GM19193 (cell line): ENCODE data around the gene LNPEP.

Source experiments
- POLR2A ChIP-seq: IDR thresholded peaks from 4 replicates; pipeline ENCODE4 v1.6.1; 2011; ENCODE audit not compliant: insufficient read depth, insufficient read length; ENCODE audit errors: extremely low read depth

Gene LNPEP

DNA sequence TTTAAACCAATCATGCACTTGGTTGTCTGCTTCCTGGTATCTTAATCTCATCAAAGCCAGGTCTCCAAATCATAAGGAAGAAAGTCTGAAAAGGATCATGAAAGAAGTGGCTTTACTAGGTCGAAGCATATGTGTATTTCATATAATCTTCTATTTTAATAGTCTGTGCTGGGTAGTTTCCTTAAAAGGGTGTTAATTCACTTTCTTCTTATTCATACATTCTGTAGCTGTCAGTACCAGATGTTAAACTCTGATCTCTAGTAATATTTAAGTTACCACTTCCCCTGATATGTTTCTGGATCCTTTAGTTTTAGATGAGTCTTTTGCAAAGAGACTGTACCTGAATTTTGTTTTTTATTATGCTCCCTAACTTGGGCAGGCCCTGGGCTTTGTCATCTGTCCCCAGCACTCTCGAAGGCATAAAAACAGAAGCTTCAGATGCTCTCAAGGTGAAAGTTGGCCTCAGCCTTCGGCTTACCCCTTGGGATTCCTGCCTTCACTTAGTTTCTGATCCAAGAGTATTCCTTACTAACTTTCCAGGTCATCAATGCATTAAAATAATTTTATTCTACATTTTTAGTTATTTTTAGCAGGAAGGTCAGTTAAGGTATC, 15.0 kb upstream of the LNPEP start:
- no peak for TF ChIP-seq POLR2A

DNA sequence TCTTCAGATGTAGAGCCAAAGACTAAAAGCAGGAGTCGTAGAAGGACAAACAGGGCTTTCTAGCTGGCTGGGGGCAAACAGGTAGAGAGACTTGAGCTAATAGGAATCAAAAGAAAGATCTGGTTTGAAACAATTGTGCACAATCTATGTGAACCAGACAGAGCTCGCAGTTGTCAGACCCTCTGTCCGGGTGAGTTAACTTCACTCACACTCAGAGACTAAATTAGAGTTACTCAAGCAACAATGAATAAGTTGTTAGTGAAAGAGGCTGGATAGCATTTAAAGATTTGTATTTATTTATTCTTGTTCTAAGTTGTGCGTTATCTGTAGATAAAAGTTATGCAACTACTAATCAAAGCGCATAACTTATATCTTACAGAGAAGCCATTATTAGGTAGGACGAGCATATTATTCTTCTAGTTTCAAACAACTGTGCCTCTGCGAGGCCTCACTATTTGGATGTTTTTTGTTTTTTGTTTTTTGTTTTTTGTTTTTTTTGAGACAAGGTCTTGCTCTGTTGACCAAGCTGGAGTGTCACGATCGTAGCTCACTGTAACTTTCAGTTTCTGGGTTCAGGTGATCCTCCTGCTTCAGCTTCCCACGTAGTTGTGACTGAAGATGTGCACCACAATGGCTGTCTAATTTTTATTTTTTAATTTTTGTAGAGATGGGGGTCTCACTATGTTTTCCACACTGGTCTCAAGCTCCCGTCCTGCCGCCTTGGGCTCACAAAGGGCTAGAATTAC, 13.2 kb upstream of the LNPEP start:
- TF ChIP-seq POLR2A = no peak

DNA sequence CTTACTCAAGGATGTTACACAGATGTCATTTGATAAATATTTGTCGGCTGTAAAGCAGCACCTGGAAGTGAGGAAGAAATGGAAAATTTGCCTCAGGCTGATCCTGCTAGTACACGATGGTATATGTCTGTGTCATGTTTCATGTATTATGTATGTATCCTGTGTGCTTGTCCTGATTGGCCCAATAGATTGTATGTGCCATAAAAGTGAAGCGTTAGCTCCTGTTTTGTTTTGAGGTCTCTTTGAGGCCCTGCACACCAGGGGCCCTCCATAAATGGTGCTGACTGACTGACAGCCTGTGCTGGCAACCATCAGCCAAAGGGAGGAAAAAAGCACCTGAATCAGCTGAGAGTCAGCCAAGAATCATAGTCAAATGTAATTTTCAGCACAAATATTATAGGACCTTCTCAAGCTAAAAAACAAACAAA, 11.8 kb upstream of the LNPEP start:
- TF ChIP-seq POLR2A = no peak

DNA sequence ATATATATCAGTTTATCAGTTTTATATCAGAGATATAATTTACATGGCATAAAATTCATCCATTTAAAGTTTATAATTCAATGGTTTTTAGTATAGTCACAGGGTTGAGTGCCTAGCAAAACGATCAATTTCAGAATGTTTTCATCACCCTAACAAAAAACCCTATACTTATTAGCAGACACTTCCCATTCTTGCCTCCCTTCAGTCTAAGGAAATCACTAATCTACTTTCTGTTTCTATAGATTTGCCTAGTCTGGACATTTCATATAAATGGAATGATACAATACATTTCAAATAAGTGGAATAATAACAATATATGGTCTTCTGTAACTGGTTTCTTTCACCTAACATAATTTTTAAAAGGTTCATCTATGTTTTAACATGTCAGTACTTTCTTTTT, 9.6 kb upstream of the LNPEP start:
- TF ChIP-seq POLR2A = no peak

DNA sequence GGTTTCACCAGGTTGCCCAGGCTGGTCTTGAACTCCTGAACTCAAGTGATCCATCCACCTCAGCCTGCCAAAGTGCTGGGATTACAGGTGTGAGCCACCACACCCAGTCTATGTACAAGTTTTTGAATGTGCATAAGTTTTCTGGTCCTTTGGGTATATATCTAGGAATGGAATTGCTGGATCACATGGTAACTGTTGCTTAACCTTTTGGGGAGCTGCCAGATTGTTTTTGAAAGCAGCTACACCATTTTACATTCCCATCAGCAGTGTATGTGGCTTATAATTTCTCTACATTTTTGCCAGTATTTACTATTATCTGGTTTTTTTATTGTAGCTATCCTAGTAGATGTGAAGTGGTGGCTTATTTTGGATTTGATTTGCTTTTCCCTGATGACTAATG, 8.9 kb upstream of the LNPEP start:
- no peak for TF ChIP-seq POLR2A

DNA sequence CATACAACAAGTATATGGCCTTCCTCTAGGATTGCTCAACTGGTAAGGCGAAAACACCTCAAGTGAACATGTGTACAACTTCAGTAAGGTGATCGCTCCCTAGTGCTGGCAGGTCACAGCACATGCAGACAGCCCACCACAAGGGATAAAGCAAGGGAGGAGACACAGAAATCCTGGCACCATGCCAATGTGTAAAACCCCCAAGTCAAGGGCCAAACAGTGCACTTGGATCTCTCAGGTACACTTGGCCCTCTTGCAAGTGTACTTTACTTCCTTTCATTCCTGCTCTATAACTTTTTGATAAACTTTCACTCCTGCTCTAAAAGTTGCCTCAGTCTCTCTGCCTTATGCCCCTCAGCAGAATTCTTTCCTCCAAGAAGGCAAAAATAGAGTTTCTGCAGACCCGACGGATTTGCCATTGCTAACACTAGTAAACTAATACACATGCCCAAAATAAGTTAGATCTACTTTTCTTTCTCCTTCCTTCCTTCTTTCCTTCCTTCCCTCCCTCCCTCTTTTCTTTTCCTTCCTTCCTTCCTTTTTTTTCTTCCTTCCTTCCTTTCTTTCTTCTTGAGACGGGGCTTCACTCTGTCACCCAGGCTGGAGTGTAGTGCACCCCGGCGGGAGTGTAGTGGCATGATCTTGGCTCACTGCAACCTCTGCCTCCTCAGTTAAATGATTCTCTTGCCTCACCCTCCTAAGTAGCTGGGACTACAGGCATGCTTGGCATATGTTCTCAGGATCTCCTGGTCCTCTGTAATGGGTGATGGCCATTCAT, 6.8 kb upstream of the LNPEP start:
- no peak for TF ChIP-seq POLR2A

DNA sequence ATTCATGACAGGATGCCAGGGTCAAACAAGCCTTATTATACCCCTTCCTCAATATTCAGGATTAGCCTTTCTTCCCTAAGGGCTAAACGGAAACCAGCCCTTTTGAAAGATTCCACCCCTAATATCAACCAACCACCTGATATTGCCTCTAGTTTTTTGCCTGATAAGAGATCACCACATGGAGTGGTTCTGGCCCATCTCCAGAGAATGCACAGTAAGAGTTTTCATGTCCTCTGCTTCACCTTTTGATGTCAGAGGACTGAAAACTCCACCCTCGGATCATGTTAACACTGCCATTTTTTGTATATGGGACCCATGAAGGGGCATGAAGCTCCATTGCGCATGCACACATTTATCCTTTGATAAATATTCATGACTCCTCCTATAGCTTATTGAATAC, 5.8 kb upstream of the LNPEP start:
- TF ChIP-seq POLR2A = no peak

DNA sequence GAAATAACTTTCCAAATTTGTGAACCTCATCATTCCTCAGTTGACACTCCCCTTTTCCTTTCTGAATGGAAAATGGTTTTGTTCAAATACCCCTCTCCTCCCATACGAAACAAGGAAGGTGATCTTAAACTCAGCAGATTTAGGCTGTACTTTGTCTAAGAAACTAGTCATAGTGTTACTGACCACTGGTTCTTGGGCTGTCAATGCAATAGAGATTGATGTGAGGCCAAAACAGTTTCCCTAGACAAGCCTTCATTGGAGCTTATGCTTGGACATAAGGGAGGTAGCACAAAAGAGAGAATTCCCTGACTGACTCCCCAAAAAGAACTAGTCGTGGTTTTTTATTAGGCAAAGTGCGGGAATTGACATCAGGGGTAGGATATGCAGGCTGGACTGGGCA, 5.3 kb upstream of the LNPEP start:
- TF ChIP-seq POLR2A = no peak

DNA sequence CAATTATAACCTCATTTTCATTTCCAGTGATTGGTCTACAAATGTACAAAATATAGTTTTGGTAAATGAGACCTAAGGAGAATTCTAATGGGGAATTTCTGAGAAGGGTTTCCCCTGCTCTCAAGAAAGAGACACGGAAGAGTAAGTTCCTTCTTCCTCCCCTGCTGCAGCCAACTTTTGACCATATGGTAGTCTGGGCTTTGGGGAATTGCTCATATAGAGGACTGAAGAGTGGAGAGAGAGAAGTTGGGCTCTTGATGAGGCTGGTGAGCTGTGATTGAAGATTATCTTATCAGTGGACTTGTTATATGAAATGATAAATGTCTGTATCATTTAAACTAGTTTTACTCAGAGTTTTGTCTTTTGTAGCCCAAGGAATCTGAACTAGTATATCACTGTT, 4.3 kb upstream of the LNPEP start:
- TF ChIP-seq POLR2A = no peak

DNA sequence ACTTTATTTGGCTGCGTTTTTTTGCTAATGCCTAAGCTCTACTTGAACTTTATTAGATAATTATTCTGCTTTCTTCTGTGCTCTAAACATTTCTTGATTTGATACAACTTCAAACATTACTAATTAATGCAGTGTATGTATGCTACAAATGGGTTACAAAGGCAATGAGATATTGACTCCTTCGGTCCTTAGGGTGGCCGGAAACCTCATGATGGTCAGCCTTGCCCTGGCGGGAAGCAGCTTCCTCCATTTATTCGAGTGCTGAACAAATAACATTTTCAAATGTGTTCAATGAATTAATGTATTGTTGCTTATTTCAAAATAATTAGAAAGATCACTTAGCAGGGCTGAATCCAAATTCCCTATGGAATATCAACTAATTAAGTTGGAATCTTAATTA, 3.9 kb upstream of the LNPEP start:
- TF ChIP-seq POLR2A = no peak

DNA sequence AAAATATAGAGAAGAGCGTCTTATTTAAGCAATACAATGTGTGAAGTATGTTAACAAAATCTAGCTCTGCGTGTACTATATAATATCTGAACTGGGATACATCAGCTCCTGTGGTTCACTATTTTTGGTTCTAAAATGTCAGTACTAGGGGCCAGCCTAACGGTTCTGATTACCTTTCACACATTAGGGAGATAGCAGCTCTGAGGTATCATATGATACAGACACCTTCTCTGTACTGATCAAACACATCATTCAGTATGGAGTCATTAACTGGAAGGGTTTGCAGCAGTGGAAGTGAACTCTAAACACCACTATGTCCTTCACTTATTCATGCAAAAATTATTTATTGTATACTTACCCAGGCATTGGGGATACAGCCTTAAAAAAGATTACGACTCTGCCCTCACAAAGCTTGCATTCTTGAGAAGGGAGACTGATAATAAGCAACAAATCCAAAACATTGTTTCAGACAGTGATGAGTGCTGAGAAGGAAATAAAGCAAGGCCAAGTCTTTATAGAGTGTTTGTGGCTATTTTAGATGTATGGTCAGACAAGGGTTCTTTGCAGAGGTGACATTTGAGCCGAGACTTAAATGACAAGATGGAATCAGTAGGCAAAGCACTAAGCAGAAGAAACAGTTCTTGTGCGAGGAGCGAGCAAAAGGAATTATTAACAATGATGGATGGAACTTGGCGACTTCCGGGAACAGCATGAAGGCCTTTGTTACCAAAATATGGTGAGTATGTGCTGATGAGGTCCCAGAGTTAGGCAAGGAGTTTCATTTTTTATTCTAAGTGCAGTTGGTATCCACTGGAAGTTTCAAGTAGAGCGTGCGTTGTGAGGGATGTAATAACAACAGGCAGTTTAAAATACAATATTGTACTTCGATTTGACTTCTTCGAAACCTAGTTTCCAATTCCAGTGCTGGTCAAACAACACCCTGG, 1.8 kb upstream of the LNPEP start:
- no peak for TF ChIP-seq POLR2A

DNA sequence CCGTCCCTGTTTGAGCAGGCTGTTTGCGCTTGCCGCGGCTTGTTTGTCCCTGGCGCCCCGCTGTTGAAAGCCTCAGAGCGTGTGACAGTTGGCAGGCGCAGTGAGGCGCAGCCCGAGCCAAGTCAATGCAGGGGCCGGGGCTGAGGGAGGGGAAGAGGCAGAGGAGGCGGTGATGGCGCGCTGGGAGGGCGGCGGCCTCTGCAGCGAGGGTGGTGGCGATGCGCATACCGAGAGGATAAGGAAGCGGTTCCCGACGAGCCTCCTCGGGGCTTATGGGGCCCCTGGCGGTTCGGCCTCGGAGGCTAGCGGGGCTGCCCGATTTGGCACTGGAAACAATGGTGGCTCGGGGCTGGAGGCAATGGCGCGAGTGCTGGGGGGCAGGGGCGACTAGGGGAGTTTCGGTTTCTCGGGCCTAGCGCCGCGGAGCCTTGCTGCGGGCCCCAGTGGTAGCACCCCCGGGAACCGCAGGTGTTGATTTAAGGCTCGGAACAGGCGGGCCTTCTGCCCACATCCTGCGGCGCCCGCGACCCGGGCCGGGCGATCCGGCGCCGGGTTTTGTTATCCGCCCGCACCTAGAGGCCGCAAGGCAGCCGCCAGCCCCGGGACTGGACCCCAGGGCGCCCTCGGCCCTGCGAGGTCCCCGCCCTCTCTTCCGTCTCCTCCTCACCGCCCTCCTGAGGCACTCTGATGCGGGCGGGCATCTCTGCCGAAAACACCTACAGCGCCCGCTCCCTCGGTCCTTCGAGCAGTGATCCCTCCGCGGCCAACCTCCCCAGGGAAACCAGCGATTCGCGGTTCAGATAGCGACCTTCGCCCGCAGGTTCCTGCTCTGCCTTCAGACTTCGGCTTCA, 947 bp upstream of the LNPEP start:
- TF ChIP-seq POLR2A = peak; percentile 80

DNA sequence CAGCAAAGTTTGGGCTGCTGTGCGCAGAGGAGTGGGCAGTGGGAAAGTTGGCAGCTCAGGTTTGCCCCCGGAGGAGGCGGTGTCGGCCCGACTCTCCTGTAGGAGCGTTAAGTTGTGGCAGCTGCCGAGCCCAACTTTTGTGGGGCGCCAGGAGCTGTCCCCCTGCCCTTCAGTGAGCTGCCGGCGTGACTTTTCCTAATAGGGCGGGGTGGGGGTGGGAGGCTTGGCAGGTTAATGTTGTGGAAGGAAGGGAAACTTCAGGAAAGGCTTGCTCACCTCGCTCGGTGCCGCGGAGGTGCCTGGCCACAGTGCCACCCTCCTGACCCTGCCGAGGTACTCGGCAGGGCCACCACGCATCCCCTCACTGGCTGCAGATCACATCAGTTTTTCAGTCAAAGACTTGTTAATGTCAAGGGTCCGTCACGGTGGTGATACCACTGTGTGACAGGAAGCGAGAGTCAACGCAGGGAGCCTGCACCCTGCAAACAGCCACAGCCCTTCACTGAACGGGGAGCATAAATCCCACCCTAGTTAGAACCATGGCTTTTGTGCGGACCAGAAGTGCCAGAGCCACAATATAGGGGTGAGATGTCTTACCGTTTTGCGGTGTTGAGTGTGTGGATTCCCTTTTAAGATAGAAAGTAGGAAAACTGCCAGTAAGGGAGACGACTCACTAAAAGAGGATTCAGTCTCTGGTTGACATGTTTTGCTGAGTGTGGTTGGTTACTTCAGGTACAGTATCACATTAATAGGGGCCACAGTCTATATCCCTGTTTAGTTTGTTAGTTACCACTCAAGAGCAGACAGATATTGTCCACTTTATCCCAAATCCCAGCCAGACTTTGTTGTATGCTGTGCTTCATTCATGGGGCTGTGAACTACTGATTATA, 796 bp downstream of the LNPEP start:
- TF ChIP-seq POLR2A = no peak
